BJ (cell line): ENCODE data around the gene ODAD4. TPM values are rescaled to one million over a fixed set of nuclear protein-coding genes. Genes with fewer than 3 reads are reported as not detected.

ENCODE experiments used
- CTCF ChIA-PET: fragments of 350-600 bp; formaldehyde crosslinking; extraction: SDS; loops from one replicate; lab custom pipeline; 2021; ENCODE audit warnings: antibody characterized with exemption, inconsistent platforms; lab: Yijun Ruan, JAX
- POLR2A ChIA-PET: fragments of 300-600 bp; sonication (Branson Sonifier 250); formaldehyde crosslinking; extraction: SDS; loops from one replicate; lab custom pipeline; 2021; ENCODE audit warnings: antibody characterized with exemption; lab: Charles Lee
- DNase-seq: peaks from one replicate; pipeline ENCODE4 v3.0.0-alpha.2; 2011; ENCODE audit warnings: low read depth
- H3K27me3 ChIP-seq: 2 replicates; pipeline ENCODE4 v1.6.0; 2011; ENCODE audit warnings: low read length; ENCODE audit not compliant: control insufficient read depth, insufficient read depth
- H3K36me3 ChIP-seq: 2 replicates; pipeline ENCODE4 v1.5.1; 2011; ENCODE audit warnings: low read length; ENCODE audit not compliant: control insufficient read depth, insufficient read depth
- H3K4me3 ChIP-seq: 2 replicates; pipeline ENCODE4 v1.5.1; 2011; ENCODE audit warnings: low read depth, mild to moderate bottlenecking, control low read depth, low read length
- polyA plus RNA-seq: library from polyadenylated mRNA; depleted of rRNA; stranded (reverse); fragments of >200 nt; gene quantifications from 2 replicates; pipeline ENCODE4 v1.2.3, GENCODE V29; 2011
- TF ChIP-seq, protein P1 (sequence below): IDR thresholded peaks from 2 replicates; pipeline ENCODE4 v1.5.1; 2011; ENCODE audit warnings: low read depth, mild to moderate bottlenecking, control low read depth, inconsistent platforms, low read length, moderate library complexity; ENCODE audit not compliant: insufficient read depth

ODAD4 gene
- polyA plus RNA-seq, 1 experiment, result 0.92 TPM

DNA sequence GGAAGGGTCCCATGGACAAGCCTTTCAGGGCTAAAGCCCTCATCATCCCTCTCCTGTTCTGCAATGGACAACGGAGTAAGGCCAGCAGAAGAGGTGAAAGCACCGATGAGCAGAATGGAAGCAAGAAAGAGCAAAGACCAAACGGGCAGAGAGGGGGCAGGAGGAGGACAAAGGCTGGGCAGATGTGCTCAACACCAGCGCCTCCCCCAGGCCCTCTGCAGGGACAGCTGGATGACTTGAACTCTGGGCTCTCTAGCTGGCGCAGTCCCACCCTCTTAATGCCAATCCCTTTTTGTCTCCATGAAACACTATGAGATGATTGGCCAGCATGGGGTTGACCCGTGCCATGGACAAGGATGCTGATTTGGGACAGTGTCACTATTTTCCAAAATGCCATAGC, 33.7 kb upstream of the ODAD4 start:
- no peaks in the 10 kb centered on the region for H3K27me3 ChIP-seq
- CTCF ChIA-PET, result interaction anchor here (0.9 kb wide), 1 partner anchor 11 kb away, joined by 3 read pairs; no protein-coding TSS in a partner anchor
- POLR2A ChIA-PET, result no interaction called here
- peaks cover 47% of the 10 kb centered on the region for H3K36me3 ChIP-seq
- H3K4me3 ChIP-seq, result no peak overlapping the region
- no peak for DNase-seq
- TF ChIP-seq, protein P1, sequence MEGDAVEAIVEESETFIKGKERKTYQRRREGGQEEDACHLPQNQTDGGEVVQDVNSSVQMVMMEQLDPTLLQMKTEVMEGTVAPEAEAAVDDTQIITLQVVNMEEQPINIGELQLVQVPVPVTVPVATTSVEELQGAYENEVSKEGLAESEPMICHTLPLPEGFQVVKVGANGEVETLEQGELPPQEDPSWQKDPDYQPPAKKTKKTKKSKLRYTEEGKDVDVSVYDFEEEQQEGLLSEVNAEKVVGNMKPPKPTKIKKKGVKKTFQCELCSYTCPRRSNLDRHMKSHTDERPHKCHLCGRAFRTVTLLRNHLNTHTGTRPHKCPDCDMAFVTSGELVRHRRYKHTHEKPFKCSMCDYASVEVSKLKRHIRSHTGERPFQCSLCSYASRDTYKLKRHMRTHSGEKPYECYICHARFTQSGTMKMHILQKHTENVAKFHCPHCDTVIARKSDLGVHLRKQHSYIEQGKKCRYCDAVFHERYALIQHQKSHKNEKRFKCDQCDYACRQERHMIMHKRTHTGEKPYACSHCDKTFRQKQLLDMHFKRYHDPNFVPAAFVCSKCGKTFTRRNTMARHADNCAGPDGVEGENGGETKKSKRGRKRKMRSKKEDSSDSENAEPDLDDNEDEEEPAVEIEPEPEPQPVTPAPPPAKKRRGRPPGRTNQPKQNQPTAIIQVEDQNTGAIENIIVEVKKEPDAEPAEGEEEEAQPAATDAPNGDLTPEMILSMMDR, result no peak

DNA sequence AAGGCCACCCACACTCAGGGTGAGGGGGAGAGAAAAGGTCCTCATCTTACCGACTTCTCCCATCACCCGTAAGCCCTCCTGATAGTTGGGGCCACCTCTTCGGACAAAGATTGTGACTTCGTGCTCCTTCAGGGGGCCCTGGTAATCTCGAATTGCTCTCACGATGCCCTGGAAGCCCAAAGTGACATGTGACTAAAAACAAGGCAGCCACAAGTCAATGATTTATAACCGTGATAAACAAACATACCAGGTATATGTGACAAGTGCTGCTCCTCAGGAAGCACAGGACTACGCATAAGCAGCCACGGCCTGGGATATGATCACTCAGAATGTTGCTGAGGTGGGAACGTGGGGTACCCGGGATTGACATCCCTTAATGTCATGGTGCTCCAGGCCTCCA, 28.8 kb upstream of the ODAD4 start:
- TF ChIP-seq, protein P1, result no peak
- Histone ChIP-seq H3K27me3 (no peaks in the 10 kb centered on the region), H3K36me3 (peaks cover 45% of the 10 kb centered on the region), H3K4me3 (no peak overlapping the region)
- DNase-seq, result no peak
- POLR2A ChIA-PET, result no interaction called here
- CTCF ChIA-PET, result interaction anchor here (1.1 kb wide), 1 partner anchor 14 kb away, joined by 3 read pairs; no protein-coding TSS in a partner anchor

DNA sequence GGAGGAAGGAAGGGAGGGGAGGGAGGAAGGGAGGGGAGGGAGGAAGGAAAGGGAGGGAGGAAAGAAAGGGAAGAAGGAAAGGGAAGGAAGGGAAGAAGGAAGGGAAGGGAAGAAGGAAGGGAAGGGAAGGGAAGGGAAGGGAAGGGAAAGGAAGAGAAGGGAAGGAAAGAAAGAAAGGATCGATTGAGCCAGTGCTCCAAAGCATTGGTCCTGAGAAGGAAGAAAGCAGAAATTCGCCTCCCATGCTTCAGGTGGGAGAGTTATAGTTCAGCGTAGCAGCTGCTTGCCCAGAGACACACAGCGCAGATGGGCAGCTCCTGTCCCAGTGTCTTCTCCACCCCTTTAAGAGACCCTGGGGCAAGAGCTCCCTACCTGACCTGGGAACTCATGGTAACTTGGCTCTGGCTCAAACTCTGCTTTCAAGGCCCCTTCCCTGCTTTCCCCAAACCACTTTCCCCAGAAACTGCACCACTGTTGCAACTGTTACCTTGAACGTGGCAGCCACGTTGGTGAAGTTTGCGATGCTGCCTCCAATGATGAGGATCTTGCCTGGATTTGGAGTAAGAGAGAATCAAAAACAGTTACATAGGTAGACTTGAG, 26.1 kb upstream of the ODAD4 start:
- Histone ChIP-seq H3K4me3 (no peak overlapping the region), H3K36me3 (peaks cover 32% of the 10 kb centered on the region), H3K27me3 (no peaks in the 10 kb centered on the region)
- ChIA-PET POLR2A (no interaction called here), CTCF (interaction anchor here (2.4 kb wide), 1 partner anchor 9 kb away, joined by 12 read pairs; no protein-coding TSS in a partner anchor)
- DNase-seq, result no peak
- TF ChIP-seq, protein P1, result no peak

DNA sequence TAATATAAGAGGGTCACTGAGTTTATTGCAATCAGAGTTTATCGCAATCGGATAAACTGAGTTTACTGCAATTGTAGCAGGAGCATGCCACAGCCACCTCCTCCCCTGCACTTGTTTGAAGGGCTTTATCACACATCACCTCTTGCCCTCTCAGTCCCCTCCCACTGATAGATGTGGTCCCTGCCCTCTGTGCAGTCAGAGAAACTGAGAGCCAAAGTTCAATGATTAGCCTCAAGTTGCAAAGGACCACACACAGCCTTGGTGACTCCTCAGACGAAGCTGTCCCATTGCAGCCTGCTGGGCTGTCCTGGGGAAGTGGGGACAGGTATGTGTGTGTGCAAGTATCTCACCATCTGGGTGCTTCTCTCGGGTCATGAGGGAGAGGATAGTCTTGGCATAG, 25.2 kb upstream of the ODAD4 start:
- Histone ChIP-seq H3K27me3 (no peaks in the 10 kb centered on the region), H3K36me3 (peaks cover 36% of the 10 kb centered on the region), H3K4me3 (no peak overlapping the region)
- POLR2A ChIA-PET, result no interaction called here
- no peak for DNase-seq
- TF ChIP-seq, protein P1, result no peak
- CTCF ChIA-PET, result interaction anchor here (2.4 kb wide), 1 partner anchor 10 kb away, joined by 12 read pairs; no protein-coding TSS in a partner anchor

DNA sequence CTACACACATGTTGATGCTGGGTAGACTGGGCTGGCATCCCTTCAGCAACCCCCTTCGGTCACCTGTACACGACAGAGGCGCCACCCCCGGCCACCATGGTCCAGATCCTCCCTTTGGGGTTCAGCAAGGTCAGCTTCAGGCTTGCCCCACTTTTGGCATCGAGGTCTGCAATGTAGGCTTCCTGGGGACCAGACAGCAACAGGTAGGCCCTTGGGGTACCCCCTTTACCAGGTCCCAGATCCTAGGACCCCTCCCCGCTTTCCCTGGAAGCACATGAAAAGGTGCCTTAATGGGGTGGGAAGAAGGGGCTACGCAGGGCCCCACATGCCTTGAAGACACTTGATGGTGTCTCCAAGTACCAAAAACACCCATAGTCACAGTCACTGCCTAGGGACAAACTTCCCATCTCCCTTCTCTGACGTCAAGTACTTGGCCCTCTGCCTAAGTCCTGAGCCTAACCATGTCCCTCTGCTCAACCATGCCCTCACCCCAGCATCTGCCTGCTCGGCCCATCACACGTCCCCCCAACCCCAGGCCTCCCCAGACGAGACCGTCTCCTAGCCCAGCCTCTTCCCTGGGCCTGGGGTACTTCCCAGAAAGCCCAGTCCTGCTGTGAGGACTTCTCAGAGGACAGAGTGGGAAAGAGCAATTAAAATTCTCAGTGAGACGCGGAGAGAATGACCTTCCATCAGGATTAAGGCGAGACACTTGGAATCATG, 23.8 kb upstream of the ODAD4 start:
- ChIA-PET POLR2A (no interaction called here), CTCF (interaction anchor here (2.4 kb wide), 1 partner anchor 11 kb away, joined by 12 read pairs; no protein-coding TSS in a partner anchor)
- H3K27me3 ChIP-seq, result no peaks in the 10 kb centered on the region
- H3K4me3 ChIP-seq, result no peak overlapping the region
- no peak for DNase-seq
- TF ChIP-seq, protein P1, result no peak
- H3K36me3 ChIP-seq, result peaks cover 39% of the 10 kb centered on the region
